IMR-90 (cell line): ENCODE data around the gene THOC6. TPM values are rescaled to one million over a fixed set of nuclear protein-coding genes. Genes with fewer than 3 reads are reported as not detected.

Experiments used
- ATAC-seq: fragments of 200-7000 bp; cut with Tn5 transposase; 2 replicates; pipeline ENCODE4 v1.9.1; 2020; ENCODE audit warnings: low read depth, mild to moderate bottlenecking, moderate library complexity
- BruUV-seq: library from RNA; stranded (reverse); fragments of 400-500 nt; replicated peaks from 2 replicates; lab custom pipeline; 2021; lab: Mats Ljungman, UMichigan
- CTCF ChIA-PET: fragments of 300-600 bp; formaldehyde crosslinking; extraction: SDS; loops from one replicate; lab custom pipeline; 2021; ENCODE audit warnings: antibody characterized with exemption; lab: Yijun Ruan, JAX
- POLR2A ChIA-PET: fragments of 300-600 bp; sonication (Branson Sonifier 250); formaldehyde crosslinking; loops from one replicate; lab custom pipeline; 2022; ENCODE audit warnings: antibody characterized with exemption; ENCODE audit not compliant: unreplicated experiment; lab: Charles Lee
- DNase-seq: peaks from one replicate; pipeline ENCODE4 v3.0.0; 2013
- H2AFZ ChIP-seq: replicated peaks from 2 replicates; pipeline ENCODE3; 2013; ENCODE audit warnings: low read length, mild to moderate bottlenecking; ENCODE audit not compliant: poor library complexity
- H2AK5ac ChIP-seq: 2 replicates; pipeline ENCODE4 v1.6.1; 2013; ENCODE audit warnings: low read depth, low read length, inconsistent platforms
- H2AK9ac ChIP-seq: replicated peaks from 2 replicates; pipeline ENCODE3; 2013; ENCODE audit warnings: mild to moderate bottlenecking, low read depth, low read length, moderate library complexity; ENCODE audit not compliant: poor library complexity
- H2BK120ac ChIP-seq: 2 replicates; pipeline ENCODE4 v1.6.1; 2013; ENCODE audit warnings: low read depth, low read length, inconsistent platforms
- H2BK15ac ChIP-seq: 3 replicates; pipeline ENCODE4 v1.6.1; 2013; ENCODE audit warnings: low read depth, low read length, inconsistent platforms
- H2BK20ac ChIP-seq: 2 replicates; pipeline ENCODE4 v1.6.1; 2013; ENCODE audit warnings: low read depth, mild to moderate bottlenecking, inconsistent platforms, low read length, moderate library complexity
- H2BK5ac ChIP-seq: 2 replicates; pipeline ENCODE4 v1.6.1; 2013; ENCODE audit warnings: mild to moderate bottlenecking, low read depth, low read length, inconsistent platforms; ENCODE audit not compliant: poor library complexity, severe bottlenecking
- H3K14ac ChIP-seq: replicated peaks from 2 replicates; pipeline ENCODE4 v1.6.1; 2013; ENCODE audit warnings: low read depth, low read length, inconsistent platforms
- H3K18ac ChIP-seq: 2 replicates; pipeline ENCODE4 v1.6.1; 2013; ENCODE audit warnings: low read depth, low read length, control low read depth
- H3K23ac ChIP-seq: 2 replicates; pipeline ENCODE4 v1.6.1; 2013; ENCODE audit warnings: low read depth, low read length, inconsistent platforms
- H3K27ac ChIP-seq: 2 replicates; pipeline ENCODE4 v1.5.1; 2013; ENCODE audit warnings: mild to moderate bottlenecking, control low read depth, low read length; ENCODE audit not compliant: insufficient read depth
- H3K27me3 ChIP-seq: 2 replicates; pipeline ENCODE4 v1.6.1; 2013; ENCODE audit warnings: low read length; ENCODE audit not compliant: control insufficient read depth, insufficient read depth
- H3K36me3 ChIP-seq: 2 replicates; pipeline ENCODE4 v1.6.1; 2013; ENCODE audit warnings: low read length, mixed read lengths; ENCODE audit not compliant: control insufficient read depth, insufficient read depth
- H3K4ac ChIP-seq: 2 replicates; pipeline ENCODE4 v1.6.1; 2013; ENCODE audit warnings: low read depth, low read length, inconsistent platforms
- H3K4me1 ChIP-seq: 2 replicates; pipeline ENCODE4 v1.6.1; 2013; ENCODE audit warnings: low read length, mixed read lengths; ENCODE audit not compliant: control insufficient read depth, insufficient read depth
- H3K4me2 ChIP-seq: 2 replicates; pipeline ENCODE4 v1.6.1; 2013; ENCODE audit warnings: low read depth, mild to moderate bottlenecking, control low read depth, low read length, moderate library complexity
- H3K4me3 ChIP-seq: 2 replicates; pipeline ENCODE4 v1.5.1; 2013; ENCODE audit warnings: low read depth, mild to moderate bottlenecking, control low read depth, low read length, moderate library complexity; ENCODE audit not compliant: insufficient read depth
- H3K56ac ChIP-seq: 2 replicates; pipeline ENCODE4 v1.6.1; 2013; ENCODE audit warnings: low read length, inconsistent platforms; ENCODE audit not compliant: insufficient read depth; ENCODE audit errors: extremely low read depth
- H3K79me1 ChIP-seq, 2 experiments: 2 replicates each; pipeline ENCODE4 v1.6.1; 2013; ENCODE audit warnings: low read length in 2 of 2, inconsistent platforms in 1 of 2, low read depth in 1 of 2
- H3K9ac ChIP-seq: 2 replicates; pipeline ENCODE4 v1.6.1; 2013; ENCODE audit warnings: low read depth, low read length, control low read depth
- H3K9me1 ChIP-seq: 2 replicates; pipeline ENCODE4 v1.6.1; 2013; ENCODE audit warnings: low read length, inconsistent platforms; ENCODE audit not compliant: insufficient read depth
- H3K9me3 ChIP-seq: 2 replicates; pipeline ENCODE4 v1.6.1; 2013; ENCODE audit warnings: low read length; ENCODE audit not compliant: control insufficient read depth, insufficient read depth
- H4K20me1 ChIP-seq: 2 replicates; pipeline ENCODE4 v1.6.1; 2013; ENCODE audit warnings: low read length, inconsistent platforms; ENCODE audit not compliant: insufficient read depth
- H4K5ac ChIP-seq: 2 replicates; pipeline ENCODE4 v1.6.1; 2013; ENCODE audit warnings: mild to moderate bottlenecking, low read depth, low read length, control low read depth
- H4K8ac ChIP-seq, 2 experiments: 2 replicates each; pipeline ENCODE4 v1.6.1; 2013; ENCODE audit warnings: low read depth in 2 of 2, low read length in 2 of 2, control low read depth in 1 of 2, inconsistent platforms in 1 of 2
- H4K91ac ChIP-seq: 2 replicates; pipeline ENCODE4 v1.6.1; 2013; ENCODE audit warnings: low read depth, low read length, inconsistent platforms; ENCODE audit not compliant: insufficient read depth
- CEBPB ChIP-seq: IDR thresholded peaks from 2 replicates; pipeline ENCODE4 v1.6.1; 2012; ENCODE audit warnings: low read depth, low read length, improper control_type of control experiment
- CHD1 ChIP-seq: IDR thresholded peaks from 2 replicates; pipeline ENCODE4 v1.6.1; 2012; ENCODE audit warnings: low read depth, low read length, improper control_type of control experiment
- MAZ ChIP-seq: IDR thresholded peaks from 2 replicates; pipeline ENCODE4 v1.6.1; 2012; ENCODE audit warnings: low read depth, mild to moderate bottlenecking, low read length, improper control_type of control experiment, moderate library complexity, borderline replicate concordance
- POLR2A ChIP-seq: IDR thresholded peaks from 2 replicates; pipeline ENCODE4 v1.6.1; 2012; ENCODE audit warnings: mild to moderate bottlenecking, low read depth, low read length
- RFX5 ChIP-seq: IDR thresholded peaks from 2 replicates; pipeline ENCODE4 v1.8.0; 2012; ENCODE audit warnings: low read depth, mild to moderate bottlenecking, low read length, moderate library complexity
- WGBS, 2 experiments: methylation state at CpG; one replicate each; pipeline versions ENCODE4 v1.1.5 to v1.1.7; 2013; ENCODE audit warnings: missing lambda C conversion rate in 2 of 2; ENCODE audit not compliant: insufficient read length in 1 of 2; ENCODE audit errors: extremely low coverage in 2 of 2; 5-methylcytosine and 5-hydroxymethylcytosine counted together
- dilution Hi-C: fragments of 300-500 bp; cut with HindIII; formaldehyde crosslinking; loops from one replicate; pipeline ENCODE4 v1.14.3; 2018; ENCODE audit warnings: low sequenced_read_pairs; ENCODE audit not compliant: unreplicated experiment
- in situ Hi-C: fragments of 300-500 bp; cut with MboI; formaldehyde crosslinking; loops from 3 replicates; pipeline ENCODE4 v1.14.3; 2019; ENCODE audit warnings: low sequenced_read_pairs, inconsistent platforms, mixed read lengths
- intact Hi-C: fragments of 100-400 bp; cut with micrococcal nuclease; formaldehyde crosslinking; loops from 2 replicates; pipeline ENCODE4 v1.10.0; 2022
- polyA plus RNA-seq, 3 experiments: library from polyadenylated mRNA; depleted of rRNA; stranded (reverse); fragments of >200 nt; gene quantifications; 2 replicates each; pipeline ENCODE4 v1.2.3, GENCODE V29; 2012; ENCODE audit warnings: low replicate concordance in 1 of 3
- total RNA-seq: library from RNA; depleted of rRNA; stranded (reverse); fragments of >200 nt; gene quantifications from 2 replicates; pipeline ENCODE4 v1.2.3, GENCODE V29; 2012
- TF ChIP-seq, protein P1 (sequence below): fragments of 150-350 bp; IDR thresholded peaks from 2 replicates; pipeline ENCODE4 v1.6.1; 2017; ENCODE audit warnings: mild to moderate bottlenecking, antibody characterized with exemption, low read length, low read depth
- TF ChIP-seq, protein P2 (sequence below): conservative IDR thresholded peaks from 2 replicates; pipeline ENCODE4 v1.5.1; 2012; ENCODE audit warnings: mild to moderate bottlenecking, low read depth, low read length, improper control_type of control experiment

The THOC6 gene
- total and polyA plus RNA-seq, 2 of the 4 experiments (the other 2 are of a cell fraction), result 16.8 to 23.1 TPM

DNA sequence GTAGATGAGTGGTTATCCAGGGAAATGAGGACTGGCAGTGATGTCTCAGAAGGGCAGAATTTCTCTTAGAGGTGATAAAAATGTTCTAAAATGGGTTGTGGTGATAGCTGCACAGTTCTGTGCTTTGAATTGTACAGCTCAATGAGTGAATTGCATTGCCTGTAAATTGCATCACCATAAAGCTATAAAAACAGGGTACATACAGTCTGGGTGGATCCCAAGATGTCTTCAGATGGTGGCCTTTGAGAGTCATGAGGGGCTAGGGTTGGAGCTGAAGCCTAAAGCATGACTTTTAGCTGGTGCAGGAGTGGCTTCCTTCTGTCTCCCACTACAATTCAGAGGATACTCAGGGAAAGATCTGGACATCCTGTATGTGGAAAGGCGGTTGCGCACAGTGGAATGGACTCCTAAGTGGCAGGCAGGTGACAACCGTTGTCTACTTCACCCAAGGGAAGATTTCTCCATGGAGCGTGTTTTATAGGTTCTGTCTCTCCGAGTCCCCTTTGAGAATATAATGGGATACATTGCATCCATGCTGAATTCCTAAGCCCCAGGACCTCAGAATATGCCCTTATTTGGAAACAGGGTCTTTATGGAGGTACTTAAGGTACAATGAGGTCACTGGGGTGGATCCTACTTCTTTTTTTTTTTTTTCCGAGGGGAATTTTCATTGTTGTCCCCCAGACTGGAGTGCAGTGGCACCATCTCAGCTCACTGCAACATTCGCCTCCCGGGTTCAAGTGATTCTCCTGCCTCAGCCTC lies 40.0 kb downstream of the THOC6 start (continued):
- TF ChIP-seq, protein P1, sequence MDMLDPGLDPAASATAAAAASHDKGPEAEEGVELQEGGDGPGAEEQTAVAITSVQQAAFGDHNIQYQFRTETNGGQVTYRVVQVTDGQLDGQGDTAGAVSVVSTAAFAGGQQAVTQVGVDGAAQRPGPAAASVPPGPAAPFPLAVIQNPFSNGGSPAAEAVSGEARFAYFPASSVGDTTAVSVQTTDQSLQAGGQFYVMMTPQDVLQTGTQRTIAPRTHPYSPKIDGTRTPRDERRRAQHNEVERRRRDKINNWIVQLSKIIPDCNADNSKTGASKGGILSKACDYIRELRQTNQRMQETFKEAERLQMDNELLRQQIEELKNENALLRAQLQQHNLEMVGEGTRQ, result no peak

DNA sequence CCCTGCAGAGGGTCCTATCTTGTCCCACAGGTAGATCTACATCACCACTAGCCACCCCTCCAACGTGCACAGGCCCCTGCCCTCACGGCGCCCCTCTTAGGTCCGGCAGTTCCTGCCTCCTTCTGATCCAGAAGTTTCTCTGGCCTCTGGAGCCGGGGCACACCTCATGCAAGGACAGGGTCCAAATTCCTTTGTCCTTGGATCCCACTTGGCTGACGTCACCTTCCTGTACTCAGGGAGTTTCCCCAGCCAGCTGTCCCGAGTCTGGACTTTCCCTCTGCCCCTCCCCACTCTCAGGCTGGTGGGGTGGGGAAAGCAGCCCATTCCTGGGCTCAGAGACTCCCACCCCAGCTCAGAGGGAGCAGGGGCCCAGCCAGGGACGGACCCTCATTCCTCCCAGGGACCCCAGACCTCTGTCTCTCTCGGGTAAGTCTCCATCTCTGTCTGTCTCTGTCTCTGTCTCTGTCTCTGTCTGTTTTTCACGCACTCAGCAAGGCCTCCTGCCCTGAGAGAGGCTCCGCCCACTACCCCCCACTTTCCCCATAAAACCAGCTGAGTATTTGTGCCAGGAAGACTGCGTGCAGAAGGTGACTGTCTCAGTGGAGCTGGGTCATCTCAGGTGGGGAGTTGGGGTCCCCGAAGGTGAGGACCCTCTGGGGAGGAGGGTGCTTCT lies 41.4 kb downstream of the THOC6 start, which contains the start of gene IL32:
Gene IL32 (plus strand): TSS at position 572 of the 673 bp plus-strand sequence. CDS start 172 bp downstream, outside the sequence.
- Histone ChIP-seq H3K36me3 (no peaks in the 10 kb centered on the region), H3K18ac (peak within 1 kb of the TSS; percentile 38), H2BK120ac (peak within 1 kb of the TSS; percentile 87), H2BK5ac (peak within 1 kb of the TSS; percentile 80), H3K4ac (peak within 1 kb of the TSS; percentile 81), H2AK9ac (peak within 1 kb of the TSS; percentile 99), H4K91ac (peak within 1 kb of the TSS; percentile 88), H4K5ac (peak within 1 kb of the TSS; percentile 81), H3K23ac (peak within 1 kb of the TSS; percentile 60), H3K9me1 (peaks cover 18% of the 10 kb centered on the region), H4K20me1 (no peaks in the 10 kb centered on the region), H3K9ac (peak within 1 kb of the TSS; percentile 55; the same call in 1 of the 2 replicates), H3K14ac (peak within 1 kb of the TSS; percentile 87), H2AK5ac (peak within 1 kb of the TSS; percentile 97), H2AFZ (peak within 1 kb of the TSS; percentile 98), H3K27me3 (no peaks in the 10 kb centered on the region; the same call in 1 of the 2 replicates), H2BK15ac (peak within 1 kb of the TSS; percentile 96; the same call in 2 of the 3 replicates), H3K4me2 (peak within 1 kb of the TSS; percentile 53), H3K9me3 (no peaks in the 10 kb centered on the region), H3K56ac (peak within 1 kb of the TSS; percentile 64), H3K27ac (peak within 1 kb of the TSS; percentile 41; the same call in 1 of the 2 replicates), H3K4me3 (peak within 1 kb of the TSS; percentile 47; the same call in 1 of the 2 replicates), H2BK20ac (peak within 1 kb of the TSS; percentile 82), H4K8ac (peak within 1 kb of the TSS; percentile 74 to 92), H3K4me1 (peaks cover 12% of the 10 kb centered on the region), H3K79me1 (peaks cover 6 to 19% of the 10 kb centered on the region in 2 experiments; a peak in 2 of 4 replicates)
- BruUV-seq, result no TSS peak
- CTCF ChIA-PET, result no interaction called here
- DNase-seq, result peak; percentile 94
- intact Hi-C loops, result no loop called here
- in situ Hi-C loops, result no loop called here
- POLR2A ChIA-PET, result no interaction called here
- dilution Hi-C loops, result no loop called here
- ATAC-seq, result peak; percentile 91
- 76% methylated on average over 4 of the region's 13 CpGs; no CpG with 5 or more reads in 1 of the 2 experiments for whole genome bisulfite sequencing, 2 experiments
- TF ChIP-seq RFX5, result no peak
- TF ChIP-seq MAZ, result peak; percentile 85; the same call in 1 of the 2 replicates
- TF ChIP-seq, protein P2, sequence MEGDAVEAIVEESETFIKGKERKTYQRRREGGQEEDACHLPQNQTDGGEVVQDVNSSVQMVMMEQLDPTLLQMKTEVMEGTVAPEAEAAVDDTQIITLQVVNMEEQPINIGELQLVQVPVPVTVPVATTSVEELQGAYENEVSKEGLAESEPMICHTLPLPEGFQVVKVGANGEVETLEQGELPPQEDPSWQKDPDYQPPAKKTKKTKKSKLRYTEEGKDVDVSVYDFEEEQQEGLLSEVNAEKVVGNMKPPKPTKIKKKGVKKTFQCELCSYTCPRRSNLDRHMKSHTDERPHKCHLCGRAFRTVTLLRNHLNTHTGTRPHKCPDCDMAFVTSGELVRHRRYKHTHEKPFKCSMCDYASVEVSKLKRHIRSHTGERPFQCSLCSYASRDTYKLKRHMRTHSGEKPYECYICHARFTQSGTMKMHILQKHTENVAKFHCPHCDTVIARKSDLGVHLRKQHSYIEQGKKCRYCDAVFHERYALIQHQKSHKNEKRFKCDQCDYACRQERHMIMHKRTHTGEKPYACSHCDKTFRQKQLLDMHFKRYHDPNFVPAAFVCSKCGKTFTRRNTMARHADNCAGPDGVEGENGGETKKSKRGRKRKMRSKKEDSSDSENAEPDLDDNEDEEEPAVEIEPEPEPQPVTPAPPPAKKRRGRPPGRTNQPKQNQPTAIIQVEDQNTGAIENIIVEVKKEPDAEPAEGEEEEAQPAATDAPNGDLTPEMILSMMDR, result no peak
- TF ChIP-seq POLR2A, result peak; percentile 70
- no peak for TF ChIP-seq CEBPB
- TF ChIP-seq, protein P1, result peak; percentile 5; the same call in 1 of the 2 replicates
- no peak for TF ChIP-seq CHD1
